ENCODE results near the gene NBEA. TPM values are rescaled to one million over a fixed set of nuclear protein-coding genes. Genes with fewer than 3 reads are reported as not detected.

NBEA gene
- total RNA-seq, 1 donor: 4.0 TPM

DNA sequence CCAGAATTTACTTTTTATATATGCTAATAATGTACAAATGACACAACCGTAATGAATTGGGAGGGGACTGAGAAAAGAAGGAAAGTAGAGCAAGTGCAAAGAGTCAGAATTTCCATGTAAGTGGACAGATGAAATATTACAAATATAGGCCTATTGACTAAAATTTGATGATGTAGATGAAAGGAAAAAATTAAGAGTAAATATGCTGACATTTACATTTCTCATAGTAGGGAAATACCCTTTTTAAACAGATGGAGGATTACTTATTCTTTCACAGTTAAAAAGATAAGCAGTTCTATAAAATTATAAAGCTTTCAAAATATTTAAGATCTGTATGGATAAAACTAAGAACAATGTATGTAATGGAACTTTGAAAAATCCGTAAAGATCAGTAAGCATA is 185.4 kb downstream of the NBEA start:
- Histone ChIP-seq H3K79me2 (ENCODE audit: insufficient read depth, low read length) (no peaks in the 10 kb centered on the region), H3K4me2 (ENCODE audit: insufficient read depth, low read length) (no peak overlapping the region), H3K4me1 (ENCODE audit: insufficient read depth, low read length) (no peaks in the 10 kb centered on the region), H2AFZ (ENCODE audit: low read length) (no peak overlapping the region), H3K27me3 (ENCODE audit: insufficient read depth, low read length) (no peaks in the 10 kb centered on the region), H3K27ac (ENCODE audit: low read depth, low read length) (no peak overlapping the region), H4K20me1 (ENCODE audit: insufficient read depth, low read length) (no peaks in the 10 kb centered on the region), H3K9me3 (ENCODE audit: low read depth, low read length) (no peaks in the 10 kb centered on the region), H3K36me3 (ENCODE audit: insufficient read depth, low read length) (no peaks in the 10 kb centered on the region), H3K4me3 (ENCODE audit: insufficient read depth, low read length) (no peak overlapping the region)
- no peak for DNase-seq (ENCODE audit: insufficient read length, low spot score, missing footprints)
- TF ChIP-seq, protein P1, sequence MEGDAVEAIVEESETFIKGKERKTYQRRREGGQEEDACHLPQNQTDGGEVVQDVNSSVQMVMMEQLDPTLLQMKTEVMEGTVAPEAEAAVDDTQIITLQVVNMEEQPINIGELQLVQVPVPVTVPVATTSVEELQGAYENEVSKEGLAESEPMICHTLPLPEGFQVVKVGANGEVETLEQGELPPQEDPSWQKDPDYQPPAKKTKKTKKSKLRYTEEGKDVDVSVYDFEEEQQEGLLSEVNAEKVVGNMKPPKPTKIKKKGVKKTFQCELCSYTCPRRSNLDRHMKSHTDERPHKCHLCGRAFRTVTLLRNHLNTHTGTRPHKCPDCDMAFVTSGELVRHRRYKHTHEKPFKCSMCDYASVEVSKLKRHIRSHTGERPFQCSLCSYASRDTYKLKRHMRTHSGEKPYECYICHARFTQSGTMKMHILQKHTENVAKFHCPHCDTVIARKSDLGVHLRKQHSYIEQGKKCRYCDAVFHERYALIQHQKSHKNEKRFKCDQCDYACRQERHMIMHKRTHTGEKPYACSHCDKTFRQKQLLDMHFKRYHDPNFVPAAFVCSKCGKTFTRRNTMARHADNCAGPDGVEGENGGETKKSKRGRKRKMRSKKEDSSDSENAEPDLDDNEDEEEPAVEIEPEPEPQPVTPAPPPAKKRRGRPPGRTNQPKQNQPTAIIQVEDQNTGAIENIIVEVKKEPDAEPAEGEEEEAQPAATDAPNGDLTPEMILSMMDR (IDR thresholded peaks at IDR 0.05; ENCODE audit: extremely low read depth, low read depth, low read length): no peak

DNA sequence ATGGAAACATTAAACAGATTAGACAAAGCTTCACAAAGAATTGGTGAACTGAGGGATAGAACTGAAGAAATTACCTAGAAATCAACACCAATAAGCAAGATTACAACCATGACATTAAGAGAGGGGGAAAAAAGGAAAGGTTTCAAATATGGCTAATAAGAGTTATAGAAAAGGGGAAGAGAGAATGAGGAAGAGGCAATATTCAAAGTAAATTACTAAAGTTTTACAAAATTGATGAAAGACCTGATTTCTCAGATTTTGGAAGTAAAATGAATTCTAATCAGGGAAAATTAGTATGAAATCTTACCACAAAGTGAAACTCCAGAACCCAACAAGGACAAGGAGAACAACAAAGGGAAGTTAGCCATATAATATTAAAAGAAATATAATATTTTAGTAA is 187.4 kb downstream of the NBEA start:
- Histone ChIP-seq H2AFZ (ENCODE audit: low read length) (no peak overlapping the region), H3K36me3 (ENCODE audit: insufficient read depth, low read length) (no peaks in the 10 kb centered on the region), H4K20me1 (ENCODE audit: insufficient read depth, low read length) (no peaks in the 10 kb centered on the region), H3K27me3 (ENCODE audit: insufficient read depth, low read length) (no peaks in the 10 kb centered on the region), H3K27ac (ENCODE audit: low read depth, low read length) (no peak overlapping the region), H3K4me1 (ENCODE audit: insufficient read depth, low read length) (no peaks in the 10 kb centered on the region), H3K79me2 (ENCODE audit: insufficient read depth, low read length) (no peaks in the 10 kb centered on the region), H3K4me2 (ENCODE audit: insufficient read depth, low read length) (no peak overlapping the region), H3K4me3 (ENCODE audit: insufficient read depth, low read length) (no peak overlapping the region), H3K9me3 (ENCODE audit: low read depth, low read length) (no peaks in the 10 kb centered on the region)
- TF ChIP-seq, protein P1 (IDR thresholded peaks at IDR 0.05; ENCODE audit: extremely low read depth, low read depth, low read length): no peak
- DNase-seq (ENCODE audit: insufficient read length, low spot score, missing footprints): no peak

DNA sequence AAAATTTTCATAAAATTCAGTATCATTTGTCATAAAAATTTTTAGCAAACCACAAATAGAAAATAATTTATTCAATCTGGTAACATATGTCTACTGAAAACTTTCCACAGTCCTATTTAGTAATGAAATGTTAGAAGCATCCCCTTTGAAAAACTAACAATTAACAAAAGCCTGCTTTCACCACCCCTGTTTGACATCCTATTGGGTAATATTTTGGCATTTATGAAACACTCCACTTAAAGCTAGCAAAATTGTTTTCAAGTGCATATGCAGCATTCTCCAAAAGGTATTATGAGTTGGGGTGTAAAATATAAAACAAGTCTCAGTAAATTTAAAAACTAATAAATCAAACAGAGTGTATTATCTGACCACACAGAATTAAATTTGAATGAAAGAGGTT is 189.4 kb downstream of the NBEA start:
- no peaks in the 10 kb centered on the region for H3K4me1 ChIP-seq (ENCODE audit: insufficient read depth, low read length)
- no peak for DNase-seq (ENCODE audit: insufficient read length, low spot score, missing footprints)
- H2AFZ ChIP-seq (ENCODE audit: low read length): no peak overlapping the region
- TF ChIP-seq, protein P1 (IDR thresholded peaks at IDR 0.05; ENCODE audit: extremely low read depth, low read depth, low read length): no peak
- H3K79me2 ChIP-seq (ENCODE audit: insufficient read depth, low read length): no peaks in the 10 kb centered on the region
- no peaks in the 10 kb centered on the region for H3K36me3 ChIP-seq (ENCODE audit: insufficient read depth, low read length)
- H3K27me3 ChIP-seq (ENCODE audit: insufficient read depth, low read length): no peaks in the 10 kb centered on the region
- H3K27ac ChIP-seq (ENCODE audit: low read depth, low read length): no peak overlapping the region
- no peak overlapping the region for H3K4me3 ChIP-seq (ENCODE audit: insufficient read depth, low read length)
- no peak overlapping the region for H3K4me2 ChIP-seq (ENCODE audit: insufficient read depth, low read length)
- no peaks in the 10 kb centered on the region for H4K20me1 ChIP-seq (ENCODE audit: insufficient read depth, low read length)
- no peaks in the 10 kb centered on the region for H3K9me3 ChIP-seq (ENCODE audit: low read depth, low read length)

DNA sequence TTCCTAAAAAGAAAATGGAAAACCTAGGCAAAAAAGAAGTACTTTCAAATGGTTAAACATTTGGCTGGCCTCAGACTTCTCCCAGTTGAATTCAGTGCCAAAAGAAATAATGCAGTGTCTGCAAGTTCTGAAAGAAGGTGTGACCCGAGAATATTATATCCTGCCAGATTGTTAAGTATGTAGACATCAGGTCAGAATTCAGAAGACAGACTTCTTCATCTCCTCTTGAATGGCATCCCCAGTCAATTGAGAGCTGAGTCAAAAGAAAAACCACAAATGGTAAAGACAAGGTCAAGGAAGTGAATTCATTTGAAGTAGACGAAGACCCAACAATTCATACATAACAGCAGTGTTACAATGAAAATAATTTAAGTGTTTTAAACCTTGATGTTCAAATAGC is 194.5 kb downstream of the NBEA start:
- DNase-seq (ENCODE audit: insufficient read length, low spot score, missing footprints): no peak
- no peaks in the 10 kb centered on the region for H4K20me1 ChIP-seq (ENCODE audit: insufficient read depth, low read length)
- no peaks in the 10 kb centered on the region for H3K27me3 ChIP-seq (ENCODE audit: insufficient read depth, low read length)
- no peaks in the 10 kb centered on the region for H3K9me3 ChIP-seq (ENCODE audit: low read depth, low read length)
- H3K4me2 ChIP-seq (ENCODE audit: insufficient read depth, low read length): no peak overlapping the region
- H3K4me1 ChIP-seq (ENCODE audit: insufficient read depth, low read length): no peaks in the 10 kb centered on the region
- no peaks in the 10 kb centered on the region for H3K79me2 ChIP-seq (ENCODE audit: insufficient read depth, low read length)
- H3K36me3 ChIP-seq (ENCODE audit: insufficient read depth, low read length): no peaks in the 10 kb centered on the region
- TF ChIP-seq, protein P1 (IDR thresholded peaks at IDR 0.05; ENCODE audit: extremely low read depth, low read depth, low read length): no peak
- H3K27ac ChIP-seq (ENCODE audit: low read depth, low read length): no peak overlapping the region
- no peak overlapping the region for H3K4me3 ChIP-seq (ENCODE audit: insufficient read depth, low read length)
- H2AFZ ChIP-seq (ENCODE audit: low read length): no peak overlapping the region
